Ishikawa (cell line): ENCODE data around the gene LBHD2.

Experiments used
- CEBPB ChIP-seq: IDR thresholded peaks from 2 replicates; pipeline ENCODE4 v1.6.1; 2012
- CREB1 ChIP-seq: IDR thresholded peaks from 2 replicates; pipeline ENCODE4 v1.6.1; 2012; ENCODE audit warnings: low read depth
- EGR1 ChIP-seq: IDR thresholded peaks from 2 replicates; pipeline ENCODE4 v1.6.1; 2012
- EP300 ChIP-seq: IDR thresholded peaks from 2 replicates; pipeline ENCODE4 v1.6.1; 2012; ENCODE audit warnings: borderline replicate concordance
- FOXM1 ChIP-seq: IDR thresholded peaks from 2 replicates; pipeline ENCODE4 v1.6.1; 2012; ENCODE audit warnings: low read depth, borderline replicate concordance
- MAX ChIP-seq: IDR thresholded peaks from 2 replicates; pipeline ENCODE4 v1.6.1; 2012
- NFIC ChIP-seq: IDR thresholded peaks from 2 replicates; pipeline ENCODE4 v1.6.1; 2012
- RAD21 ChIP-seq: IDR thresholded peaks from 2 replicates; pipeline ENCODE4 v1.6.1; 2012; ENCODE audit warnings: low read depth
- REST ChIP-seq: IDR thresholded peaks from 2 replicates; pipeline ENCODE4 v1.6.1; 2012; ENCODE audit warnings: low read depth, mild to moderate bottlenecking
- TAF1 ChIP-seq: IDR thresholded peaks from 2 replicates; pipeline ENCODE4 v1.6.1; 2012; ENCODE audit warnings: low read depth, mild to moderate bottlenecking
- TCF12 ChIP-seq: IDR thresholded peaks from 2 replicates; pipeline ENCODE4 v1.6.1; 2012; ENCODE audit warnings: low read depth
- TEAD4 ChIP-seq: IDR thresholded peaks from 2 replicates; pipeline ENCODE4 v1.6.1; 2012
- YY1 ChIP-seq: IDR thresholded peaks from 2 replicates; pipeline ENCODE4 v1.6.1; 2012; ENCODE audit warnings: low read depth
- ZBTB7A ChIP-seq: IDR thresholded peaks from 2 replicates; pipeline ENCODE4 v1.6.1; 2012; ENCODE audit warnings: low read depth
- TF ChIP-seq, protein P1 (sequence below): IDR thresholded peaks from 2 replicates; pipeline ENCODE4 v1.6.1; 2012

LBHD2 gene

DNA sequence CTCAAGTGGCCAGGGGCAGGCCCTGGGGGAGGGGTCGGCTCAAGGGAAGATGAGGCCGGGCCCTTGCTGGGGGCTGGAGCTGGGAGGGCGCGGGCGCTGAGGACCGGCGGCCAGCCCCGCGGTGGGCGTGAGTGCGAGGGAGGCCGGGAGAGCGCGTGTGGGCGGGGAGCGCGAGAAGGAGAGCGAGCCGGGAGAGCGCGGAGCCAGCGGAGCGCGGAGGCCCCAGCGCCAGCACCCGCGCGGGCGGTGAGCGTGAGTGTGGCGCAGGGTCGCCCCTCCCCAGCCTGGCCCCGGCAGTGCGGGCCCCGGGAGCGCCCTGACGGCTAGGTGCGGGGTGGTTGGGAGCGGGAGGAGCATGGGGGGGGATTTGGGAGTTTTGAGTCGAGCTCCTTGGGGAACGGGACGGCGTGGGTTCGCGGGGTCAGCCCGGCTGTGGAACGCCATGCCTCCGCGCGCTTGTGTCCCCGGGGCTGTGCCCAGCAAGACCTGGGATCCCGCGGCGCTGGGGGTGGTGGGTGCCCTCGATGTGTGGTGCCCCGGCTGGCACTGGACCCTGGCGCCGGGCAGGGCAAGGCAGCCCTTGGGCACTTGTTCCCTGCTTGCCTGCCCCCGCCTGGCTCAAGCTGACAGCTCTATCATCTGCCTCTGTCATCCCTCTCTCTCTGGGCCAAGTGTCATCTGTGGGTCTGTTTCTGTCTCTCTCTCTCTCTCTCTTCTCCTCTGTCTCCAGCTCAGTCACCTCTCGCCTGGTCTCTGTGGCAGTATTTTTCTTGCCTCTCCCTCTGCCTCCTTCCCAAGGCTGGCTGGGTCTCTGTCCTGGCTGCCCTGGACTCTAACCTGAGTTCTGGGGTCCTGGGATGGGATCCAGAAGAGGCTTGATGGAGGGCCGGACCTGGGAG, at the start of gene LBHD2:
LBHD2 (plus strand) TSS at position 190 of the 899 bp plus-strand sequence. CDS start 1,803 bp downstream, outside the sequence.
- TF ChIP-seq EP300 (no peak), EGR1 (0 out of 2 replicates have a peak, but pooled peaks have one; percentile 45)

DNA sequence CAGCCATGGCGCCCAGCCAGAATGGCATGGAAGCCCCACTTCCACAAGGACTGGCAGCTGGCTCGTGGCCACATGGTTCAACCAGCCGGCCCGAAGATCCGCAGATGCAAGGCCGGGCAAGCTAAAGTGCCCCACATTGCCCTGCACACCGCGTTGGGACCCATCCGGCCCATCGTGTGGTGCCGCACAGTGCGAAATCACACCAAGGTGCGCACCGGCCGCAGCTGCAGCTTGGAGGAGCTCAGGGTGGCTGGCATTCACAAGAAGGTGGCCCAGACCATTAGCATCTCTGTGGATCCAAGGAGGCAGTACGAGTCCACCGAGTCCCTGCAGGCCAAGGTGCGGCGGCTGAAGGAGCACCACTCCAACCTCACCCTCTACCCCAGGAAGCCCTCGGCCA, 42.5 kb upstream of the LBHD2 start:
- TF ChIP-seq REST: no peak
- TF ChIP-seq EGR1: no peak
- no peak for TF ChIP-seq TEAD4
- no peak for TF ChIP-seq TCF12
- TF ChIP-seq NFIC: no peak
- TF ChIP-seq CREB1: no peak
- TF ChIP-seq EP300: no peak
- no peak for TF ChIP-seq TAF1
- no peak for TF ChIP-seq RAD21

DNA sequence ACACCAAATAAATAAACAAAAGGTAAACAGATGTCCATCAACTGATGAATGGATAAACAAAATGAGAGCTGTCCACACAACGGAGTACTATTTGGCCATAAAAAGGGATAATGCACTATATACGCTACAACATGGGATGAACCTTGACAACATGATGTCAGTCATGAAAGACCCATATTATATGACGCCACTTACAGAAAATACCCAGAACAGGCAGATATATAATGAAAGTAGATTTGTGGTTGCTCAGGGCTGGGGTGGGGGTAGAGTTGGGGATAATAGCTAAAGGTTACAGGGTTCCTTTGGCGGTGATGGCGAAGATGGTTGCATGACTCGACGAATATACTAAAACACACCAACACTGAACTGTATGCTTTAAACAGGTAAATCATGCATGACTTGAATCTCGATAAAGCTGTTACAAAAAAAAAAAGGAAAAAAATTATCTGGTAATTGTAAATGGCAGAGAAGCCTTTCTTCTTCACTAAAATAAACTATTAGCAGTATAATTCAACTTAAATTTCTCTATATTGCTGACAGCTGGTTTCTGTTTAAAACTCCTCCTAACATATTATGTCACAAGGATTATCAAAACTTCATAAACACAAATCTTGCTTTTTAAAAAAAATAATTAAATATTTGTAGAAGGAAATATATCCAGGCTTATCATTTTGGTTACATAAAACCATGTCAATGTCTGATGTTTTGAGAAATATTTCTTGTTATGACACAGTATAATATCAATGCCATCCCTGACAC, 40.6 kb upstream of the LBHD2 start:
- TF ChIP-seq EGR1 (no peak), YY1 (no peak), NFIC (no peak), TAF1 (no peak), CREB1 (no peak), EP300 (no peak), FOXM1 (no peak), CEBPB (no peak), REST (no peak), ZBTB7A (no peak), TEAD4 (no peak), RAD21 (no peak)
- TF ChIP-seq, protein P1, sequence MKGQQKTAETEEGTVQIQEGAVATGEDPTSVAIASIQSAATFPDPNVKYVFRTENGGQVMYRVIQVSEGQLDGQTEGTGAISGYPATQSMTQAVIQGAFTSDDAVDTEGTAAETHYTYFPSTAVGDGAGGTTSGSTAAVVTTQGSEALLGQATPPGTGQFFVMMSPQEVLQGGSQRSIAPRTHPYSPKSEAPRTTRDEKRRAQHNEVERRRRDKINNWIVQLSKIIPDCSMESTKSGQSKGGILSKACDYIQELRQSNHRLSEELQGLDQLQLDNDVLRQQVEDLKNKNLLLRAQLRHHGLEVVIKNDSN: no peak

GRCh38 chr14:103045371-103045869, 38.6 kb upstream of the LBHD2 start:
- TF ChIP-seq REST (peak; percentile 77), YY1 (no peak)

DNA sequence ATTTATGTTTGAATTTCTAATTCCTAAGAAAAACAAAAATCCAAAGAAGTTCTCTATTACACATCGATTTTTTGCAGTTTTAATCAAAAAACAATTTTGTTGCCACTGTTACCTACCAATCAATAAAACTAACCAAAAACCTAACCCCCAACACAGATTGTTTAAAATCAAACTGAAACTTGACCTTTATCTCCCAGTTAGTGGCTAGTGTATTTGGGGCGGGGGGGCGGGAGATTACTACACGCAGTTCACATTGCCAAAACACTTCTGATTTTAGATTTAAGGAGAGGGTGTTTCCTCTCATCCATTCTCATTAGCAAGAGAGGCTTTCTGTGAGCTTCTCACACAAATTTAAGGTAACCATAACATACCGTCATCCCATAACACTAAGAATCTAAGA, 33.1 kb upstream of the LBHD2 start:
- no peak for TF ChIP-seq EGR1
- no peak for TF ChIP-seq MAX
- no peak for TF ChIP-seq NFIC
- no peak for TF ChIP-seq YY1
- no peak for TF ChIP-seq ZBTB7A
